GM19025 (cell line): ENCODE measurements around the gene FSIP1.
"Not testable (repeated sequence)": the region's sequence is repeated elsewhere in the genome, so short reads cannot be mapped to it uniquely, and the experiment has no call there.

ENCODE experiments used
- ATAC-seq: cut with Tn5 transposase; IDR thresholded peaks from one replicate; pipeline ENCODE4 v1.9.1; 2021; ENCODE audit warnings: mild to moderate bottlenecking, low read depth, moderate library complexity; ENCODE audit not compliant: unreplicated experiment

Gene FSIP1

DNA sequence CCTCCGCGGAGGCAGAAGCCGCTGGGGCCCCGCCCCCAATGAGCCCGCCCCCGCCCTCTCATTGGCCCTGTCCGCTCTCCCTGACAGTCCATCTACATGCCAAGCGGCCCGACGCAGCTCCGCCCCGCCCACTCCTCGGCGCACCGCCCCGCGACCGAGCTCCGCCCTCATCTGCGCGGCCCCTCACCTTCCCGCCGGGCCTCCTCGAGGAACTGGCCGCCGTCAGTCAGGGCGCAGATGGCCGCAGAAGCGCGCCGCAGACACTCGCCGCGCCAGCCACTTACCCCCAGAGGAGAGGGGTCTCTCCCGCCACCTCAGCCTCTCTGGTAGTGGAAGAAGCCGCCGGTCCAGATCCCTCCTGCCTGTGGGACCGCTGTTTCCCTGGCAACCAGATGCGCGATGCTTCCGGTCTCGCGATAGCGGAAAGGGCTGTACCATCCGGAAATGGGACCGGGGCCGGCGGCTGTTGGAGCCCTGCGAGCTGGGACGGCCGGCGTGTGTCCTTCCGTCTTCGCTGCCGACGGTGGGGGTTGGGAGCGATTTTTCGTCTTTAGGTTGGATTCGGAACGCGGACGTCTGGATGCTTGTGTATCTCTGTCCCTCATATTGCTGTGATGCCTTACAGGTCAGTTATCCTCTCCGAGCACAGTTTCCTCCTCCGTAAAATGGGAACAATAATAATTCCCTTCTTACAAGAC lies at the start of gene FSIP1:
FSIP1 (minus strand) TSS at position 401 of the 698 bp plus-strand sequence. CDS start 6,317 bp downstream, outside the sequence.
- peak; percentile 97 for ATAC-seq

DNA sequence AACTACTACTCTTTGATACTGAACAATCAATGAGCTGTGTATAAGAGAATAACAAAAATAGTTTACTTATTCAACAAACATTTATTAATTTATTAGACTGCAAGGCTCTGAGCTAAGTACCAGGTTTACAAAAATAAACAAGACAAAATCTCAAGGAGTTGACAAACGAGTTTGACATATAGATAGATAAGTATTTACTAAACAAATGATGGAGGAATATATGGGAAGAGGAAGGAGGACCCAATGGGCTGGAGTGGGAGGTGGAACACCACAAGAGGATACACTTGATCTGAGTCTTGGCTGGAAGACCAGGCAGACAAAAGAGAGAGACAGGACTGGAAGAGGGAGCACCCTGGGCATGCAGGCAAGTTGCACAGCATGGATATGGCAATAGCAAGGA lies 47.5 kb upstream of the FSIP1 start:
- ATAC-seq: no peak

DNA sequence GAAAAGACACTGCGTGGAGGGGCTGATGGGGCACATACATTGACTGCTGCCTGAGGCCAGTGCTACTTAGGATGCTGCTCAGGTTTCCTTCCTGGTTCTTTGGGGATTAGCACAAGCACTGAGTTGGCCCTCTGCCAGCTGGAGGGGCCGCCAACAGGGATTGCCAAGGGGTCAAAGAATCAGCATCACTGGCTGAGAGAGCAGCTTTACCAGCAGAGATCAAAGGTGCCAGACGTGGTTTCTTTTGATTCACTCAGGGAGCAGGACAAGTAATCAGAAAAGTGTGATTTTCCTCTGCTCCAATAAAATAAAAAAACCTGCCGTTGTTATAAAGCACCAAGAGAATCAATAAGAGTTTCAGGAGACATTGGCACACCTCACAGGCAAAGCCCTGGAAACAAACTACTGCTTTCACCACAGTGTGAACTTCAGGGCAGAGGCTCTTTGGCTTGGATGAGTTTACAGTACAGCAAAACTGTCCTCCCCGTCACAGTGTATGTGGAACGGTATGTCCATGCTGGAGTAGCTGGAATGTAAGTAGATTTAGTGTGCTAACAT lies 45.8 kb upstream of the FSIP1 start:
- no peak for ATAC-seq

DNA sequence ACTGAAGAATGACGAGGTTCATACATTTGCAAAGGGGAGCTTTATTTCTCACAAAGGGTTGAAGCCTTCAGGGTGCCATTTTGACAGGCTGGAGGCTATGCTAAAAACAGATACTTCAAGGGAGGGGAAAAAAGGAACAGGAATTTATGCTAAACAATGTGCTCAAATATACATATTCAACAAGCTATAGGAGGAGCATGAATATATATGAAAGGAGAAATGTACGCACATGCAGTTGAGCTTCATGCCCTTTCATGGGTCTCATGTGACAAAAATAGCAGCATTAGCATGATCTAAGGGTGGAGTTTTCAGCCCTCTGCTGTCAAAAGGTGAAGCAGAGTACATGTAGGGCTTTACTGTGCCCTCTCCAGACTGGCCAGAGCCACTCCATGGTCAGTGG lies 44.3 kb upstream of the FSIP1 start:
- ATAC-seq: no peak

DNA sequence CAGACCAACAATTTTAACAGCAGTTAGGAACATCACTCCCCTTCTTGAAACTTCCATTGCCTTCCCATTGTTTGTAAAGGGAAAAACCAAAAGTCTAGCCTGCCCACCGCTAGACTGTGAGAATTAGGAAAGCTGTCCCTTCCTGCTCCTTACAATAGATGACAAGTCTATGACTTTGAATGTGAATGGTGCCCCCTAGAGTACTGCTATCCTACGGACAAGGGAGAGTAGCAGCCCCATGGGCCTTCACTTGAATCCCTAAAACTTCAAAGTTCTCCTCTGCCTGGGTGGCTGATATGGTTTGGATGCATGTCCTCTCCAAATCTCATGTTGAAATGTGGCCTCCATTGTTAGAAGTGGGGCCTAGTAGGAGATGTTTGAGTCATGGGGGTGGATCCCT lies 41.0 kb upstream of the FSIP1 start:
- ATAC-seq: no peak

DNA sequence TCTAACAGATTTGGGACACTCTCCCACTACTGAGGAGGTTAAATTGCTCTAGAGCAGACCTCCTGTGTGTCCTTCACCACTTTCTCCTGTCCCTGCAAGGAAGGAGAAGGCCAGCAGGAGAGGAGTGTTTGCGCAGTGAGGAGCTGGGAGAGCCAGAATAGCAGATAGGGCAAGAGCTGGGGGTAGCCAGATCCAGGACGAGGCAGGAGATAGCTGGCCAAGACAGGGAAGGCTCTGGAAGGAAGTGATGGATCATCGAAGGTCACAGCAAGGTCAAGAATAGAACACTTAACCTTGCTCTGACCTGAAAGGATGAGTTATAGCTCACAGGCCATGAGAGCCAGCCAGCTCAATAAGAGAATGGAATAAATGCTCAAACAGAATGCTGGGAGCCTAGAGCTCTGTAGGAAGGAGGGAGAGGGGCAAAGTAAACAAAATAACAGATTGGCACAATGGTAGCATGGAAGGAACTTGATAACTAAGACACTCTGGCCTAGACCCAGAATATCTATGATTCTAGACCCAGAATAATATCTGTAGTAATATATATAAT lies 37.5 kb upstream of the FSIP1 start:
- no peak for ATAC-seq

DNA sequence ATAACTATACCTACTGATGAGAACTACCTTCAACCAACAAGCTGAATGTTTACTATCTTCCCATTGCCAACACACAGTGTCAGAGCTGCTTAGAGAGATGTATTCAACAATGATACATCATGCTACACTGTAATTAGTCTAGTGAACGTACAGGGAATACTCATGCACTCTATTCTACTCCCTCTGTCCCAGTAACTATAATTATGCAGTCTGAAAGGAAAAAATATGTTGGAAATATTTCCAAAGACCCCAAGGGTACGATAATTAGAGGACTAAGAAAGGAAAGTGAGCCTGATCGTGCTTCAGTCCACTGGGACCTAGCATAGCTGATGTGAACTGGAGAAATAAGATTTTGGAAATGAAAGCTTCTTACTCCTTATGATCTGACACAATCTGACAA lies 36.9 kb upstream of the FSIP1 start:
- ATAC-seq: no peak

DNA sequence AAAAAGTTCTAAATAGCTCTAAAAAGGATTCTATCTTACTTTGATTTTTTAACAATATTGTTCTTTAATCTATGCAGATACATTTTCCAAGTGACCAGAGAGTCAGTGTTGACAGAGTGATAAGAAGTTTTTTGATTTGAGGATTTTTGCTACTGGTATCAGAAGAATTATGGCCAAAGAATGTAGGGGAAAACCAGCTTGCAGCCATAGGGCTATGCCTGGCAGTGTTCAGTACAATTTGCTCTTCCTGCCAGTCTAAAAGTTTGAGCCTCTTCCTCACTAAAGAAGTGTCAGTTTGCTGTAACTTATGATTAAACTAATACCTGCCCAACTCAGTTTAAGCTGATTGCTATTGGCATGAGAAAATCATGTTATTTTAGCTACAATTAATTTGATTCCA lies 35.3 kb upstream of the FSIP1 start:
- no peak for ATAC-seq

DNA sequence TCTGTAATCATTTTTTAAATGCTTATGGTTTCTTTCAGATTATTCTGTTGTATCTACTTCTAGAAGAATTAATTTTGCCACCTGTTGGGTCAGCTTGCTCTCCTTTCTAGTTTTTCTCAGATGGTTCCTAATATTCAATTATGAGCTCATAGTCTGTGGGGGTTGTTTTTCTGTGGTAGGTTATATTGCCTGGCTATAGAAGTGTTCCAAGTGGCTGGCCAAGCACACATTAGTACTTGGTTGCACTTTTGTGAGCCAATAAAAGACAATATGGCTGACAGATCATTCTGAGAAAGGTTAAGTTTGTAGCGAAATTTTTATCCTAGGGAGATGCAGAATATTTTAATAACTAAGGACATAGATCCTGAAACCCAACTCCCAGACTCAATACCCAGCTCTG lies 31.8 kb upstream of the FSIP1 start:
- no peak for ATAC-seq

DNA sequence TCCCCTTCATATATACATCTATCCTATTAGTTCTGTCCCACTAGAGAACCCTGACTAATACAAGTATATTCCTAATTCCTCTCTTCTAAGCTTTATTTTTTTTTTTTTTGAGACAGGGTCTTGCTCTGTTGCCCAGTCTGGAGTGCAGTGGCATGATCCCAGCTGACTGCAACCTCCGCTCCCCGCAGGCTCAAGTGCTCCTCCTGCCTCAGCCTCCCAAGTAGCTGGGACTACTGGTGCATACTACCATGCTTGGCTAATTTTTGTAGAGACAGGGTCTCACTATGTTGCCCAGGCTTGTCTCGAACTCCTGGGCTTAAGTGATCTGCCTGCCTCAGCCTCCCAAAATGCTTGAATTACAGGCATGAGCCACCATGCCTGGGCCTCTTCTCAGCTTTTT lies 30.0 kb upstream of the FSIP1 start:
- ATAC-seq: not testable (repeated sequence)

DNA sequence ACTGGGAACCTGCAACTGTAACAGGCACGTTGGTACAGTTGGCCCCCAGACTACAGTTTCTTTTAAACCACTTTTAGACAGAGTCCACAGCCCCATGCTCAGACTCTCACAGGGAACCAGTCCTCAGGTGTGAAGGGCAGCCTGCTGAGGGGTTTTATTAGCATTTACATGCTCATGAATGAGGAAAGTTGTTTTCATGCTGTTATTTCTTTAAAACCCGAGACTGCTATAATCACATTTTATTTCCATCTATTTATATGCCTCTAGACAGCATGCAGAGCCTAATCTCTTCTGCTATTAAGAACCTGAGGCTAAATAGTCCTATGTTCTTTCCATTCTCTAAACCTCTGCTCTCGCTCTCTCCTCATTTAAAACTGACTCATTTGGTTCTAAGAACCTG lies 26.3 kb upstream of the FSIP1 start:
- ATAC-seq: no peak

DNA sequence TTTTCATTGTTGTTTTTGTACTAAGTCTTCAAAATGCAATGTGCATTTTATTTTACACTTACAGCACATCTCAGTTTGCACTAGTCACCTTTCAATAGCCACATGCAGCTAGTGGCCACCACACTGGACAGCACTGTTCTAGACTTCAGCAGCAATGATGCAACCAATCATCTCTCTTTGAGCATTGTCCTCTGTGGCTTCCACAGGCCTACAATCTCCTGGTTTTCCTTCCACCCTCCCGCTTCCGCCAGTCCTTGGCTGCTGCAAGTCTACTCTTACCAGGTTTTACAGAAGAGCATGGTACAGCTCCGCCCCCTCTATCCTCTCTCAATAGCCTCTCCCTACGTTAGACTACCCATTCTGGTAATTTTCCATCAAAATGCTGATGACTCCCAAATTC lies 25.1 kb upstream of the FSIP1 start:
- ATAC-seq: no peak

DNA sequence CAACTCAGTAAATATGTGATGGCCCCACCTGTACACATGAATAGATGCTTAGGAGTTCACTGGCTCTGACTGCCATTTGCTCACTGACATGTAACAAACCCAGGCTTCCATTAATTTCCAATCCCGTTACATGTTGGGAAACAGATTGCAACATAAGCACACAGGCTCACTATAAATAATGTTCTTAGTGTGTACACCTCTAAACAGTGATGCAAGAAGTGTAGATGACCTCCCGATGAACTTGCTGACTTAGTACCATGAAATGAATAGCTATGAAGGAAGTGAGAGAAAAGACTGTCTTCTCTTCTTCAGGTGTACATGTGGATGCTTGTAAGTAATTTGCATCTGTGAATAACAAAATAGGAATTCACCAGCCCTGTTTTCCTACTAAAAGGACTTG lies 21.4 kb upstream of the FSIP1 start:
- no peak for ATAC-seq

DNA sequence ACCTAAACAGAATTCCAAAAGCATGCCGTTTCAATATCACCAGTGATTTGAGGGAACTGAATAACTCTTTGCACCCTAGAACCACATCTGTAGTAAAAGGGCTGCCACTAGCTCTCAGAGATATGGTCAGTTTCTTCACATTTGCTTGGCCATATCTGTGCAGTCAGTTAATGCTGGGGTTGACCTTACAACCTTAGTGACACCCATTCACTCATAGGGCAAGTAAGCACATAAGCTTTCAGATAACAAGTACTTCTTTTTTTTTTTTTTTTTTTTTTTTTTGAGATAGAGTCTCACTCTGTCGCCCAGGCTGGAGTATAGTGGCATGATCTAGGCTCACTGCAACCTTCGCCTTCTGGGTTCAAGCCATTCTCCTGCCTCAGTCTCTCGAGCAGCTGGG lies 20.4 kb upstream of the FSIP1 start:
- ATAC-seq: no peak

DNA sequence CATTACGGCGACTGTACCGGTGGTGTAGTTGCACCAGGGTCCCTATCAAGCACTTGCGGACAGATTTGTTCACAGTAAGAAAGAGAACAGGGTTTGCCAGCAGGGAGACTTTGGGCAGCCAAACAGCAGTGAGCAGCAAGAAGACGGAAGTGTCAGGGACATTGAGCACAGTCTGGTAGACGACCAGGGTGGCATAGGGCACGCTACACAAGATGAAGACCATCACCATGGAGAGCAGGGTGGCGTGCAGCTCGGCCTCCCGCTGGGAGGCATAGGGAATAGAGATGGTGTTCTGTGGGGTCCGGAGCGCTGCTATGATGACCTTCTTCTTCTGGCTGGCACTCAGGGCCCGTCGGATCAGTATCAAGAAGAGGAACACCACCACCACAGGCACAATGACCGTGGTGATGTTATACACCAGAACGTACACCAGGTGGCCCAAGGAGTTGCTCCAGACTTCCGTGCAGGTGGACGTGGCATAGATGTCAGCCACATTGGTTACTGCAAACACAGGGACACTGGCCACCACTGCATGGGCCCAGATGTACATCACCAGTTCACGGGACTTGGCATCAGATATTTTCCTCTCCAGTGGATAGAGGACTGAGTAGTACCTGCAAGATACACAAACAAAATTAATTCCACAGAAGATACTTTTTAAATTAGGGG lies 19.1 kb upstream of the FSIP1 start:
- no peak for ATAC-seq

DNA sequence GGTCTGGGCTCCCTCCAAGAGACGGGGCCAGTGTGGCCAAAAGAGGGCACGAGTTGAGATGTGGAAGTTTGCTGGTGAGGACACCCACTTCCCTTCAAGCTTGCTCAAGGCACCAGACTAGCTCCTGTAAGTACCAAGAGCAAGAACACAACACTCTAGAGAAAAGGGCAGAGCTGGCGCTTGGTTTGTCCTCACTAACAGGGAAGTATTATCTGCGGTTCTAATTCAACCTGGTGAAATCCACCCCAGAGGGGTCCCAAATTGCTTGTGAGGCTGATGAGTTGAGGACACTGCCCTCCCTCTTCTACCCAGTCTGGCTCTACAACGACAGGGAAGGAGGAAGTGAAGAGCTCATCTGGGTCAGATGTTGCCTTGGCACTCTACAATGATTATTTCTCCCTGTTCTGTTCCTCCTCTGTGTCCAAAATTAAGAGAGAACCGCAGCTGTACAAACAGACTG lies 16.9 kb upstream of the FSIP1 start:
- no peak for ATAC-seq

DNA sequence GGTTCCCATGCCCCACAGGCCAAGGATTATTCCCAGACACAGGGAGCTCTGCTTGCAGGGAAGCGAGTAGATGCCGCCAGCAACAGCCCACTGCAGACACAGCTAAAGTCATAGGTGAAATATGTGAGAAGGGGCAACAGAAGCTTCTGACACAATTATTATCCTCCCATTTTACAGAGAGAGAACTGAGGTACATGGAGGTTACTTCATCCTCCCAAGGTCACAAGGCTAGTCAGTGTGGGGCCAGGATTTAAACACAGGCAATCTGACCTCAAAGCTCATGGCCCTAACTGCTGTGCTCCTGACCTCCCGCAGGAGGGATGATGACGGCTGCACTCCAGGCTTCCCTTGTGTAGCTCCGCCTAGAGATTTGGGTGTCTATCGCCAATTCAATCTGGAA lies 15.7 kb upstream of the FSIP1 start:
- no peak for ATAC-seq

DNA sequence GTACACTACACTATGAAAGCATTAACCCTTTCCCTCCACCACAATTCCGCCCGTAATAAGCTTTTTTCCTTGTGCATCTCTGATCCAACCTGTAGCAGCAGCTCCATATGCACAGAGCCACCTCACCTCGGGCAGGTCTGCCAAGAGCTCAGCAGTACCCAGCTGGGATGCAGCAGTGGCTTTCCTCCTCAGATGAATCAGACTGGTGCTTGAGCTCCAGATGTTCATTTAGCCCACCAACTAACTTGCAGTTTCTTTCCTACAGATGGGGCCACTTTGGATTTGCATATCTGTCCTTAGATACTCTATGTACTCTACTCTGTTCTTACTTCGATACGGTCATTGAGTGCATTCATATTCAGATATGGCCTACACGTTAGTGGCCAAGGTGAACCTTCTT lies 14.8 kb upstream of the FSIP1 start:
- no peak for ATAC-seq

DNA sequence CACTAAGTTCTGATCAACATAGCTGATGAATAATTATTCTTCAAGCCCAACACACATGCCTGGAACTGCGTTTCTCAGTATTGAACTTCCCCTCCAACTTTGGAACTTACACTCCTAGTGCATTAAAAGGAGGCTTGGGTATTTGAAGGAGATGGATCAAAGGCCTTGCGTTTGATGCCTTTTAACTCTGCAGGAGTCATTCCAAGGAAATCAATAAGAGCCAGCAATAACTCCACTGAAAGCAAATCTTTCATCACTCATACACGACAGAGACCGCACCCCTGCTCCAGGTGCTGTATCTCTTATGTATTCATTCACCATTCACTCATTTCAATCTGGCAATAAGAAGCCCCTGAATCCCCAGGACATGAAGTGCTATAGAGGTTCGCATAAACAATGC lies 14.0 kb upstream of the FSIP1 start:
- ATAC-seq: no peak

DNA sequence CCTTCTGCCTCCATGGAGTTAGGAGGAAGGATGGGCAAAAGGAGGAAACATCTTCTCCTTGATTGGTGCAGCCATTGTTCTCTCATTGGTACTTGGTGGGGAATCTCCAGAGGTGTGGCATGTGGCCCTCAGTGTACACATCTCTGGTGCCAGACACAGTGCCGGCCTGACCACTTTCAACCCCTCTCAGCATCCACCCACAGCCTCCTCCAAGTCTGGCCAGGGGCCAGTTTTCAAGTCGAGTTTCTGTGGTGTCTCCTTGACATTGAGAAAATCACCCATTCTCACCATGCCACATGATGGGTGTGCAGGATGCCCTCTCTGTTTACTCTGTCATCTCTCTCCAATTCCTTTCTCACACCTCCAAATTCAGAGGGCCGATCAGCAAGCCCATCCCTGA lies 12.8 kb upstream of the FSIP1 start:
- ATAC-seq: no peak

DNA sequence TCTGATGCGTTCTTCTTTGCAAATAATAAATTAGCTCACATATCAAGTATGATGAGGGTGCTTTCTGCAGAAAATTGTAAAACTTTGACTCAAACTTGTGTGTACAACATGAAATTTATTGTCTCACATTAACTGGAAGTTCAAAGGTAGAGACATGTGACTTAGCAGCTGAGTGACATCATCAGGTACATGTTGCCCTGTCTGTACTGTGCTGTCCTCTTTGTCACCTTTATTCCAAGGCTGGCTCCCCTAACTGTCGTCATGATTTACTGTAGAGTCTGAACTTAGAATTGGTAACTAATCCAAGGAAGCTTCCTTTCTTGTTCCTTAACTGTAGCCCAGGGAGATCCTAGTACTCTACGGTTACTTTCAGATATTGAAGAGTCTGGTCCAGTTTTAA lies 12.3 kb upstream of the FSIP1 start:
- ATAC-seq: no peak

DNA sequence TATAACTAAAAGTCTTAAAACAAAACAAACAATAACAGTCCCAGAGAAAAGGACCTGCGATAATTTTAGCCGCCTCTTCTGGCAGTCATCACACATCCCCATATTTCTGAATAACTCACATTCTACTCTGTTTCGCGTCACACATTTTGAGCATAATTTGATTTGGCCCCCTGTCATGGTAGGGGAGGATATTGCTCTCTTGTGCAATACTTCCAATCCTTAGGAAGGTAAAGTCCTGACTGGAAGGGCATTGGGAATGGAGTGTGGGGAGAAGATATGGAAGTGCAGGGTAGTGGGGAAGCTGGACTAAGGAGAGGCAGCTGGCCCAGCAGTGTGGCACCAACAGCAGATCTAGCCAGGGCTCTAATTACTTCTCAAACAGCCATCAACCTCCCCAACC lies 11.3 kb upstream of the FSIP1 start:
- no peak for ATAC-seq
